Pancreas (tissue), 10 donors: ENCODE data around the gene OR1F1. TPM values are rescaled to one million over a fixed set of nuclear protein-coding genes. Genes with fewer than 3 reads are reported as not detected.

Experiments used
- ATAC-seq, 4 donors: fragments of 200-7000 bp; cut with Tn5 transposase; one replicate each; pipeline versions ENCODE4 v1.8.0 to v1.9.1; 2020; ENCODE audit warnings: mild to moderate bottlenecking in 4 of 4, moderate library complexity in 4 of 4
- DNase-seq, 6 donors: peaks; one replicate each; pipeline ENCODE4 v3.0.0-alpha.2; 2020
- FAIRE-seq: peaks from 2 replicates; lab custom pipeline; 2012; peaks lifted over from hg19 to GRCh38; lab: Jason Lieb, UNC
- H3K27ac ChIP-seq, 4 donors: fragments of 200-600 bp; sonication (generic); 1 replicate in 3 of 4; 2 replicates in 1 of 4; pipeline versions ENCODE4 v1.5.0 to v1.8.0; 2020
- H3K27me3 ChIP-seq, 4 donors: fragments of 200-600 bp; one replicate each; pipeline ENCODE4 v1.8.0; 2021
- H3K36me3 ChIP-seq, 3 donors: fragments of 200-600 bp; sonication (generic) in 1 of 3; one replicate each; pipeline versions ENCODE4 v1.5.0 to v1.8.0; 2020 to 2021
- H3K4me1 ChIP-seq, 3 donors: fragments of 200-600 bp; one replicate each; pipeline ENCODE4 v1.8.0; 2021
- H3K4me3 ChIP-seq, 4 donors: fragments of 200-600 bp; sonication (generic) in 2 of 4; one replicate each; pipeline versions ENCODE4 v1.5.0 to v1.8.0; 2020 to 2021
- H3K9me3 ChIP-seq, 4 donors: fragments of 200-600 bp; one replicate each; pipeline ENCODE4 v1.8.0; 2021
- WGBS, 2 donors: extraction: QIAGEN DNeasy Blood & Tissue Kit; methylation state at CpG; one replicate each; pipeline ENCODE4 v1.1.7; 2013; 5-methylcytosine and 5-hydroxymethylcytosine counted together
- intact Hi-C, 3 donors: fragments of 100-400 bp; cut with DNase I; formaldehyde crosslinking; loops; one replicate each; pipeline versions ENCODE4 v1.11.1 to v1.14.2; 2022
- polyA plus RNA-seq, 2 donors: library from polyadenylated mRNA; stranded (reverse); fragments of 200-250 nt; gene quantifications; one replicate each; pipeline ENCODE4 v1.2.3, GENCODE V29; 2013
- total RNA-seq, 6 donors: library from RNA; stranded (reverse); fragmentation: NEBNext Ultra II Directional in 4 of 6; extraction: Animal tissue kit (Norgen Biotek cat#: 25700) in 4 of 6; gene quantifications; one replicate each; pipeline versions ENCODE4 v1.2.1 to v1.2.4, GENCODE V29; 2021 to 2023
- TF ChIP-seq, protein P1 (sequence below), 4 donors: fragments of 200-600 bp; sonication (generic) in 3 of 4; IDR thresholded peaks; one replicate each; pipeline versions ENCODE4 v1.5.0 to v1.8.0; 2021; ENCODE audit warnings: antibody characterized with exemption in 4 of 4
- donor health status: healthy with polysubstance abuse.
- donor health status: DM: no; HTN: no; CAD: no; lungs with moderate emphysema.
- donor health status: DM: no; HTN: no; CAD: no.
- donor health status: control.
- donor health status: control.
- donor health status: Bipolar disorder and iron deficiency.
- donor health status: DM: yes; HTN: yes; CAD: no.
- donor health status: DM: no; HTN: no; CAD: no.
- donor health status: DM: no; HTN: no; CAD: no.
- donor health status: DM: yes; HTN: yes; CAD: no.

The OR1F1 gene
- total and polyA plus RNA-seq, 8 donors: not detected

DNA sequence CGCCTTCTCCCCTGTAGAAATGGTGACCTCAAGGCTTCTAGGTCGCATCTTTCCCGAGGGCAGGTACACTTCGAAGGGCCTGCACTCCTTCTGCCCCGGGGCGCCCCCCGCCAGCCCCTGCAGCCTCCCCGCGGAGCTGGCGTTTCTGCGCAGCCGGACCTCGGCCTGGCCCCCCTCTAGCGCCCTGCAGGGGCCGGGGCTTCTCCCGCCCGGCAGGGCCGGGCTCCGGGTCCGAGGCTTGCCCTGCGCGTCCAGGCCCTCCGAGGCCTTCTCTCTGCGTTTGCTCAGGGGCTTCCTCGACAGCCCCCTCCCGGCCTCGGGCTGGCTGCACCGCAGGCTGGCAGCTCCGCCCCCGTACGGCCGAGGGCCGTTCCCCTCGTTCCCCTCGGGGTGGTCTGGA is 66.3 kb downstream of the OR1F1 start:
- Histone ChIP-seq H3K36me3 (no peaks in the 10 kb centered on the region), H3K27ac (no peak overlapping the region), H3K27me3 (no peaks in the 10 kb centered on the region), H3K4me1 (no peaks in the 10 kb centered on the region), H3K9me3 (no peaks in the 10 kb centered on the region), H3K4me3 (no peak overlapping the region)
- TF ChIP-seq, protein P1, sequence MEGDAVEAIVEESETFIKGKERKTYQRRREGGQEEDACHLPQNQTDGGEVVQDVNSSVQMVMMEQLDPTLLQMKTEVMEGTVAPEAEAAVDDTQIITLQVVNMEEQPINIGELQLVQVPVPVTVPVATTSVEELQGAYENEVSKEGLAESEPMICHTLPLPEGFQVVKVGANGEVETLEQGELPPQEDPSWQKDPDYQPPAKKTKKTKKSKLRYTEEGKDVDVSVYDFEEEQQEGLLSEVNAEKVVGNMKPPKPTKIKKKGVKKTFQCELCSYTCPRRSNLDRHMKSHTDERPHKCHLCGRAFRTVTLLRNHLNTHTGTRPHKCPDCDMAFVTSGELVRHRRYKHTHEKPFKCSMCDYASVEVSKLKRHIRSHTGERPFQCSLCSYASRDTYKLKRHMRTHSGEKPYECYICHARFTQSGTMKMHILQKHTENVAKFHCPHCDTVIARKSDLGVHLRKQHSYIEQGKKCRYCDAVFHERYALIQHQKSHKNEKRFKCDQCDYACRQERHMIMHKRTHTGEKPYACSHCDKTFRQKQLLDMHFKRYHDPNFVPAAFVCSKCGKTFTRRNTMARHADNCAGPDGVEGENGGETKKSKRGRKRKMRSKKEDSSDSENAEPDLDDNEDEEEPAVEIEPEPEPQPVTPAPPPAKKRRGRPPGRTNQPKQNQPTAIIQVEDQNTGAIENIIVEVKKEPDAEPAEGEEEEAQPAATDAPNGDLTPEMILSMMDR (IDR thresholded peaks at IDR 0.05): no peak
- 31 to 38% methylated on average over 24 to 35 of the region's 35 CpGs for WGBS, 2 donors
- FAIRE-seq (no peak), ATAC-seq (no peak), DNase-seq (no peak)
- intact Hi-C loops: no loop called here

Other genes starting within 250 kb of the OR1F1 start
- gene KREMEN2, start 223.9 kb upstream of the OR1F1 start, total RNA-seq: under 1 TPM in 3 of 6 donors, not detected in 3; 0.09 to 0.32 (median 0.16) TPM
- under 1 TPM; 0.07 to 0.27 TPM for gene KREMEN2, start 223.9 kb upstream of the OR1F1 start, polyA plus RNA-seq
- 1 to 10 TPM; 5.3 to 9.1 (median 6.3) TPM for gene PAQR4, start 218.9 kb upstream of the OR1F1 start, total RNA-seq
- 10 to 100 TPM in 1 of 2 donors, 1 to 10 TPM in 1; 6.6 to 12.5 TPM for gene PAQR4, start 218.9 kb upstream of the OR1F1 start, polyA plus RNA-seq
- 1 to 10 TPM in 3 of 6 donors, under 1 TPM in 3; 0.28 to 1.7 (median 1.1) TPM for gene PKMYT1, start 207.8 kb upstream of the OR1F1 start, total RNA-seq
- gene PKMYT1, start 207.8 kb upstream of the OR1F1 start, polyA plus RNA-seq: 1 to 10 TPM; 3.7 to 4.8 TPM
- 1 to 10 TPM; 1.7 to 5.1 (median 2.4) TPM for gene CLDN9, start 175.3 kb upstream of the OR1F1 start, total RNA-seq
- gene CLDN9, start 175.3 kb upstream of the OR1F1 start, polyA plus RNA-seq: 10 to 100 TPM; 10.5 to 12.1 TPM
- gene CLDN6, start 170.0 kb upstream of the OR1F1 start, total RNA-seq: 1 to 10 TPM in 2 of 6 donors, under 1 TPM in 4; 0.37 to 5.1 (median 0.73) TPM
- 1 to 10 TPM in 1 of 2 donors, under 1 TPM in 1; 0.12 to 3.2 TPM for gene CLDN6, start 170.0 kb upstream of the OR1F1 start, polyA plus RNA-seq
- gene TNFRSF12A, start 167.8 kb upstream of the OR1F1 start, total RNA-seq: 10 to 100 TPM; 26.8 to 91.1 (median 66.7) TPM
- 100 to 1,000 TPM; 166 to 185 TPM for gene TNFRSF12A, start 167.8 kb upstream of the OR1F1 start, polyA plus RNA-seq
- gene HCFC1R1, start 164.3 kb upstream of the OR1F1 start, total RNA-seq: 10 to 100 TPM; 10.5 to 24.1 (median 12.4) TPM
- gene HCFC1R1, start 164.3 kb upstream of the OR1F1 start, polyA plus RNA-seq: 100 to 1,000 TPM in 1 of 2 donors, 10 to 100 TPM in 1; 93.1 to 119 TPM
- gene THOC6, start 164.2 kb upstream of the OR1F1 start, total RNA-seq: 10 to 100 TPM in 1 of 6 donors, 1 to 10 TPM in 5; 6.2 to 13.0 (median 7.7) TPM
- gene THOC6, start 164.2 kb upstream of the OR1F1 start, polyA plus RNA-seq: 10 to 100 TPM; 33.2 to 38.2 TPM
- 100 to 1,000 TPM in 1 of 6 donors, 10 to 100 TPM in 5; 48.9 to 106 (median 64.3) TPM for gene BICDL2, start 151.3 kb upstream of the OR1F1 start, total RNA-seq
- 100 to 1,000 TPM; 126 to 325 TPM for gene BICDL2, start 151.3 kb upstream of the OR1F1 start, polyA plus RNA-seq
- gene MMP25, start 141.6 kb upstream of the OR1F1 start, total RNA-seq: 1 to 10 TPM in 2 of 6 donors, under 1 TPM in 4; 0.28 to 1.6 (median 0.72) TPM
- 1 to 10 TPM; 1.4 to 1.6 TPM for gene MMP25, start 141.6 kb upstream of the OR1F1 start, polyA plus RNA-seq
- gene IL32, start 122.6 kb upstream of the OR1F1 start, total RNA-seq: 100 to 1,000 TPM; 151 to 928 (median 250) TPM
- 100 to 1,000 TPM; 232 to 815 TPM for gene IL32, start 122.6 kb upstream of the OR1F1 start, polyA plus RNA-seq
- gene ZSCAN10, start 88.9 kb upstream of the OR1F1 start, total RNA-seq: under 1 TPM in 1 of 6 donors, not detected in 5; 0.35 TPM
- gene ZSCAN10, start 88.9 kb upstream of the OR1F1 start, polyA plus RNA-seq: not detected
- gene ZNF205, start 75.6 kb upstream of the OR1F1 start, total RNA-seq: 1 to 10 TPM; 6.5 to 10.0 (median 8.0) TPM
- gene ZNF205, start 75.6 kb upstream of the OR1F1 start, polyA plus RNA-seq: 10 to 100 TPM; 22.4 to 43.3 TPM
- gene ZNF213, start 53.2 kb upstream of the OR1F1 start, total RNA-seq: 1 to 10 TPM; 5.0 to 8.8 (median 6.7) TPM
- 1 to 10 TPM; 5.8 to 7.5 TPM for gene ZNF213, start 53.2 kb upstream of the OR1F1 start, polyA plus RNA-seq
- gene ZNF200, start 47.0 kb downstream of the OR1F1 start, total RNA-seq: 1 to 10 TPM; 1.5 to 3.7 (median 2.2) TPM
- 1 to 10 TPM; 2.9 to 3.5 TPM for gene ZNF200, start 47.0 kb downstream of the OR1F1 start, polyA plus RNA-seq
- 1 to 10 TPM in 1 of 6 donors, under 1 TPM in 4, not detected in 1; 0.20 to 1.1 (median 0.78) TPM for gene MEFV, start 68.4 kb downstream of the OR1F1 start, total RNA-seq
- gene MEFV, start 68.4 kb downstream of the OR1F1 start, polyA plus RNA-seq: under 1 TPM; 0.05 to 0.23 TPM
- gene ZNF263, start 95.3 kb downstream of the OR1F1 start, total RNA-seq: 10 to 100 TPM in 4 of 6 donors, 1 to 10 TPM in 2; 9.2 to 15.4 (median 10.9) TPM
- 10 to 100 TPM; 10.6 to 20.8 TPM for gene ZNF263, start 95.3 kb downstream of the OR1F1 start, polyA plus RNA-seq
- gene TIGD7, start 117.2 kb downstream of the OR1F1 start, total RNA-seq: 1 to 10 TPM; 1.3 to 3.6 (median 2.4) TPM
- 1 to 10 TPM; 1.9 to 3.3 TPM for gene TIGD7, start 117.2 kb downstream of the OR1F1 start, polyA plus RNA-seq
- gene ZNF75A, start 117.3 kb downstream of the OR1F1 start, total RNA-seq: 10 to 100 TPM in 4 of 6 donors, 1 to 10 TPM in 2; 6.7 to 17.1 (median 10.6) TPM
- gene ZNF75A, start 117.3 kb downstream of the OR1F1 start, polyA plus RNA-seq: 10 to 100 TPM; 18.2 to 27.5 TPM
- gene OR2C1, start 167.7 kb downstream of the OR1F1 start, total RNA-seq: under 1 TPM in 2 of 6 donors, not detected in 4; 0.16 TPM
- under 1 TPM in 1 of 2 donors, not detected in 1; 0.05 TPM for gene OR2C1, start 167.7 kb downstream of the OR1F1 start, polyA plus RNA-seq
- gene ZSCAN32, start 212.8 kb downstream of the OR1F1 start, total RNA-seq: 1 to 10 TPM; 3.7 to 7.0 (median 6.8) TPM
- gene ZSCAN32, start 212.8 kb downstream of the OR1F1 start, polyA plus RNA-seq: 1 to 10 TPM; 4.7 to 9.4 TPM
- 1 to 10 TPM; 2.2 to 5.1 (median 3.3) TPM for gene ZNF174, start 213.0 kb downstream of the OR1F1 start, total RNA-seq
- 1 to 10 TPM; 3.5 to 4.2 TPM for gene ZNF174, start 213.0 kb downstream of the OR1F1 start, polyA plus RNA-seq